Breast epithelium (tissue), 3 donors: ENCODE results near the gene CTRB1.

Source experiments
- CTCF ChIP-seq, 3 donors: fragments of 450-650 bp; IDR thresholded peaks; one replicate each; pipeline ENCODE4 v1.5.1; 2016 to 2017; ENCODE audit warnings: antibody characterized with exemption in 3 of 3, mild to moderate bottlenecking in 3 of 3, moderate library complexity in 3 of 3
- POLR2A ChIP-seq: fragments of 450-650 bp; IDR thresholded peaks from one replicate; pipeline ENCODE4 v1.6.1; 2016; ENCODE audit warnings: antibody characterized with exemption, mild to moderate bottlenecking, moderate library complexity

- TF ChIP-seq CTCF (IDR thresholded peaks at IDR 0.05) (no peak), POLR2A (no peak)
These were observed 43.7 kb upstream of the CTRB1 start for GRCh38 chr16:75175074-75175473.
